SU-DHL-6 (cell line): ENCODE measurements around the gene LEFTY1.

ENCODE experiments used
- H2AFZ ChIP-seq: fragments of 200-600 bp; sonication (generic); 2 replicates; pipeline ENCODE4 v1.6.1; 2014; ENCODE audit warnings: low read depth, mild to moderate bottlenecking, moderate library complexity, mixed read lengths, antibody characterized with exemption, low read length; ENCODE audit not compliant: severe bottlenecking
- H3F3A ChIP-seq: fragments of 200-600 bp; shearing (Covaris generic); 2 replicates; pipeline ENCODE4 v1.6.0; 2016; ENCODE audit warnings: antibody characterized with exemption, mild to moderate bottlenecking; ENCODE audit not compliant: insufficient read depth
- H3K27ac ChIP-seq: fragments of 200-600 bp; sonication (generic); 2 replicates; pipeline ENCODE4 v1.5.1; 2016; ENCODE audit warnings: low read depth, mild to moderate bottlenecking, low read length, moderate library complexity, mixed read lengths
- H3K27me3 ChIP-seq: fragments of 200-600 bp; sonication (generic), shearing (Covaris generic); 2 replicates; pipeline ENCODE4 v1.6.0; 2014; ENCODE audit warnings: mild to moderate bottlenecking, low read length
- H3K36me3 ChIP-seq: fragments of 200-600 bp; sonication (generic); 2 replicates; pipeline ENCODE4 v1.6.1; 2014; ENCODE audit warnings: mild to moderate bottlenecking, low read length, mixed read lengths
- H3K4me2 ChIP-seq: fragments of 300-600, 200-600 bp; shearing (Covaris generic), sonication (generic); 2 replicates; pipeline ENCODE4 v1.6.0; 2014; ENCODE audit warnings: low read length, low read depth, mild to moderate bottlenecking; ENCODE audit not compliant: poor library complexity, severe bottlenecking
- H3K4me3 ChIP-seq: fragments of 200-600 bp; sonication (generic); 2 replicates; pipeline ENCODE4 v1.5.1; 2014; ENCODE audit warnings: antibody characterized with exemption, low read length, mild to moderate bottlenecking, mixed read lengths; ENCODE audit not compliant: insufficient read depth, poor library complexity, severe bottlenecking
- H3K79me2 ChIP-seq: fragments of 200-600 bp; sonication (generic); 2 replicates; pipeline ENCODE4 v1.6.1; 2014; ENCODE audit warnings: mild to moderate bottlenecking, low read length, moderate library complexity; ENCODE audit not compliant: insufficient read depth
- H3K9ac ChIP-seq: fragments of 200-600 bp; sonication (generic); 2 replicates; pipeline ENCODE4 v1.7.0; 2014; ENCODE audit warnings: mild to moderate bottlenecking, low read length
- H3K9me2 ChIP-seq: fragments of 200-600 bp; sonication (generic); replicated peaks from 2 replicates; pipeline ENCODE4 v1.6.1; 2014; ENCODE audit warnings: low read length; ENCODE audit not compliant: insufficient read depth
- H3K9me3 ChIP-seq: fragments of 200-600 bp; sonication (generic); 2 replicates; pipeline ENCODE4 v1.6.1; 2014; ENCODE audit warnings: low read length, mixed read lengths; ENCODE audit not compliant: insufficient read depth
- H4K20me1 ChIP-seq: fragments of 200-600 bp; sonication (generic); 2 replicates; pipeline ENCODE4 v1.6.1; 2014; ENCODE audit warnings: low read depth, mild to moderate bottlenecking, antibody characterized with exemption, low read length, moderate library complexity, mixed read lengths
- EZH2phosphoT487 ChIP-seq: fragments of 200-600 bp; sonication (generic), shearing (Covaris generic); conservative IDR thresholded peaks from 2 replicates; pipeline ENCODE4 v1.6.1; 2018; ENCODE audit warnings: mild to moderate bottlenecking, antibody characterized with exemption, low read length, moderate library complexity, mixed read lengths
- TF ChIP-seq, protein P1 (sequence below): fragments of 200-600 bp; sonication (generic); IDR thresholded peaks from one replicate; pipeline ENCODE4 v1.5.1; 2017; ENCODE audit warnings: antibody characterized with exemption, mild to moderate bottlenecking, low read length, moderate library complexity; ENCODE audit not compliant: insufficient read depth, poor library complexity, severe bottlenecking

LEFTY1 gene

DNA sequence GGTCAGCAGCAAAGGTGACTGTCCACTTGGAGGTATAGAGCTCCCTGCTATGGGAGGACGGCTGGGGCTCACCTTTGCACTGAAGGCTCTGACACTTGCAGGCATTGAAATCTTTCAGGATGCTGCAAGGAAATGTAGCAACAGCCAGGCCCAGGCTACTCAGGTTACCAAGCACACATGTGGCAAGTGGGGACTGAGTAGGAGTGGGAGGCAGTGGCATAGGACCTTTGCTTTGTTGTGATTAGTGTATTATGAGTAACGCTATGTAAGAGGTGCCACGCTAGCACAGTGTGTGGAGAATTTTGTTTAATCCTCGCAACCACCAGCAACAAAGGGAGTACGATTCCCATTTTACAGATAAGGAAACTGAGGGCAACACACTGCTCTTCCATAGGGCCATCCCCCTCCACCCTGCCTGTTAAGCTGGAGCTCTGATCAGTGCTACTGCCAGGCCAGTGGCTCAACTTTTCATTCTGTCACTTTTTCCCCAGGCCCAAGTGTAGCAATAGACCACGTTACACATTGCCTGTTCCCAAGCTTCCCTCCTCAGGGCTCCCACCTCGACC is 28.0 kb downstream of the LEFTY1 start:
- no peaks in the 10 kb centered on the region for H3K36me3 ChIP-seq
- no peaks in the 10 kb centered on the region for H4K20me1 ChIP-seq
- H3K79me2 ChIP-seq: no peaks in the 10 kb centered on the region
- H3K9me3 ChIP-seq: no peaks in the 10 kb centered on the region
- TF ChIP-seq EZH2phosphoT487: no peak
- TF ChIP-seq, protein P1, sequence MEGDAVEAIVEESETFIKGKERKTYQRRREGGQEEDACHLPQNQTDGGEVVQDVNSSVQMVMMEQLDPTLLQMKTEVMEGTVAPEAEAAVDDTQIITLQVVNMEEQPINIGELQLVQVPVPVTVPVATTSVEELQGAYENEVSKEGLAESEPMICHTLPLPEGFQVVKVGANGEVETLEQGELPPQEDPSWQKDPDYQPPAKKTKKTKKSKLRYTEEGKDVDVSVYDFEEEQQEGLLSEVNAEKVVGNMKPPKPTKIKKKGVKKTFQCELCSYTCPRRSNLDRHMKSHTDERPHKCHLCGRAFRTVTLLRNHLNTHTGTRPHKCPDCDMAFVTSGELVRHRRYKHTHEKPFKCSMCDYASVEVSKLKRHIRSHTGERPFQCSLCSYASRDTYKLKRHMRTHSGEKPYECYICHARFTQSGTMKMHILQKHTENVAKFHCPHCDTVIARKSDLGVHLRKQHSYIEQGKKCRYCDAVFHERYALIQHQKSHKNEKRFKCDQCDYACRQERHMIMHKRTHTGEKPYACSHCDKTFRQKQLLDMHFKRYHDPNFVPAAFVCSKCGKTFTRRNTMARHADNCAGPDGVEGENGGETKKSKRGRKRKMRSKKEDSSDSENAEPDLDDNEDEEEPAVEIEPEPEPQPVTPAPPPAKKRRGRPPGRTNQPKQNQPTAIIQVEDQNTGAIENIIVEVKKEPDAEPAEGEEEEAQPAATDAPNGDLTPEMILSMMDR: no peak
- no peak overlapping the region for H3K4me3 ChIP-seq
- H3F3A ChIP-seq: no peaks in the 10 kb centered on the region
- no peak overlapping the region for H3K4me2 ChIP-seq
- no peaks in the 10 kb centered on the region for H3K27me3 ChIP-seq
- H3K27ac ChIP-seq: no peak overlapping the region
- H3K9me2 ChIP-seq: no peaks in the 10 kb centered on the region
- no peak overlapping the region for H2AFZ ChIP-seq
- H3K9ac ChIP-seq: no peak overlapping the region

DNA sequence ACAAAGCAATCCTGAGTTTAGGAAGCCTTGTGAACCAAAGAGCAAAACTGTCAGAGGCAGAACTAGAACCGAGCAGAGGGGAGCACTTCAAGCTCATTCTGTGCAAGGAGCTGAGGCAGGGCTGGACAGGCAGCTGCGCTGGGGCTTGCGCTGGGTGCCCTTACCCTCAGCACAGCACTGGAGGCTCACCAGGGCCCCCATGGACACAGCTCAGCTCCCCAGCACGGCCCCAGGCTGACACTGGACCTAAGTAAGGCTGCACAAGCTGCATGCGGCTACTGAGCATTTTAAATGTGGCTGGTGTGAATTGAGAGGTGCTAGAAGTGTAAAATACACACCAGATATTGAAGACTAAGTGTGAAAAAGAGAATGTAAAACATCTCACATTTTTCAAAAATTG is 28.8 kb downstream of the LEFTY1 start:
- Histone ChIP-seq H3K9me3 (no peaks in the 10 kb centered on the region), H3K4me2 (no peak overlapping the region), H4K20me1 (no peaks in the 10 kb centered on the region), H3K4me3 (no peak overlapping the region), H3K9ac (no peak overlapping the region), H3K79me2 (no peaks in the 10 kb centered on the region), H3K27me3 (no peaks in the 10 kb centered on the region), H2AFZ (no peak overlapping the region), H3K9me2 (no peaks in the 10 kb centered on the region), H3K36me3 (no peaks in the 10 kb centered on the region), H3F3A (no peaks in the 10 kb centered on the region), H3K27ac (no peak overlapping the region)
- TF ChIP-seq, protein P1: no peak
- no peak for TF ChIP-seq EZH2phosphoT487

DNA sequence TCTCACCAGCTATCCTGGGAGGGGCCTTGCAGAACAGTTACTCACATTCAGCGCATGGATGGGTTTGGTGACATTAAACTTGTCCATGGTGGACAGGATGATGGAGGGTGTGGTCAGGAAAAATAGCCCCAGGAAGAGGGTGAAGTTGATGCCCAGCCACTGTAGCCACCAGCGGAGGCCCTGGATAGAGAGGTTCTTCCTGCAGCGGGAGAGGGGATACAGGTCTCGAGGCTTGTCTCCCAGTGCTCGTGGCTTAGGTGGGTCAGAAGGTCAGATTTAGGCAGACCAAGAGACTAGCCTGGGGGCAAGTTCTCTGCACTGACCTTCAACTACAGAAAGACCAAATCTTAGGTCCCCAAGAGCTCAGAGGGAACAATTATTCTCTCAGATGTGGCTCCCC is 29.8 kb downstream of the LEFTY1 start:
- Histone ChIP-seq H3K27ac (no peak overlapping the region), H2AFZ (no peak overlapping the region), H3F3A (no peaks in the 10 kb centered on the region), H3K4me3 (no peak overlapping the region), H3K79me2 (no peaks in the 10 kb centered on the region), H3K9me2 (no peaks in the 10 kb centered on the region), H3K27me3 (no peaks in the 10 kb centered on the region), H3K36me3 (no peaks in the 10 kb centered on the region), H3K9me3 (no peaks in the 10 kb centered on the region), H3K4me2 (no peak overlapping the region), H3K9ac (no peak overlapping the region), H4K20me1 (no peaks in the 10 kb centered on the region)
- TF ChIP-seq, protein P1: no peak
- TF ChIP-seq EZH2phosphoT487: no peak
